Measurements from ENCODE around the gene TIGD1.
"Not testable (repeated sequence)": the region's sequence is repeated elsewhere in the genome, so short reads cannot be mapped to it uniquely, and the experiment has no call there.

Gene TIGD1

DNA sequence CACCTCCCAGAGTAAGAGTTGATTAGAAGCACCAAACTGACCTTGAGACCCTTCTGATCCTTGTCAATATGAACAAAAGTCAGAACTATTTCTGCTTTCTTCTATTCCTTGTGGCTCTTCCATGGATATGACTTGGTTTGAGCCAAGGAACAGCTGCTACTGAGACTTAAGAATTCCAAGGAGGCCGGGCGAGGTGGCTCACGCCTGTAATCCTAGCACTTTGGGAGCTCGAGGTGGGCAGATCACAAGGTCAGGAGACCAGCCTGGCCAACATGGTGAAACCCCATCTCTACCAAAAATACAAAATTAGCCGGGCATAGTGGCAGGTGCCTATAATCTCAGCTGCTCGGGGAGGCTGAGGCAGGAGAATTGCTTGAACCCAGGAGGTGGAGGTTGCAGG is 20.1 kb upstream of the TIGD1 start:
- DNase-seq (ENCODE audit: low read depth): not testable (repeated sequence)

DNA sequence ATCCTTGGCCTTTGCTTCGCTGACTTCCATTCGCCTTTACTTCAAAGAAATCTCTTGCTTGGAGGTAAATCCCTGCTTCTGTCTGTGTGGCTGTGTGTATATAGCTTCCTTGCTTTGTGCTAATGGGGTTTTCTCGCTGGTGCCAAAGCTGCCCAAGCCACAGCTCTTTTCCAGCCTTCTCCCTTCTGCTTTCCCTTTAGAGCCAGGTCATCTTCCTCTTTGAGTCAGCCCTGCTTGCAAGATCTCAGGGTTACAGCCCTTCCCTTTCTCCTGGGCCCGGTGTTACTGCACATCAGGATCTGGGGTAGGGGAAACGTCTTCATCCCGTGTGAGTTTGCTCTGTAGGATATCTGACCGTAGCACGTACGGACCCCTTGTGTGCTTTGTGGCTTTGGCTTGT is 19.2 kb upstream of the TIGD1 start:
- no peak for DNase-seq (ENCODE audit: low read depth)

DNA sequence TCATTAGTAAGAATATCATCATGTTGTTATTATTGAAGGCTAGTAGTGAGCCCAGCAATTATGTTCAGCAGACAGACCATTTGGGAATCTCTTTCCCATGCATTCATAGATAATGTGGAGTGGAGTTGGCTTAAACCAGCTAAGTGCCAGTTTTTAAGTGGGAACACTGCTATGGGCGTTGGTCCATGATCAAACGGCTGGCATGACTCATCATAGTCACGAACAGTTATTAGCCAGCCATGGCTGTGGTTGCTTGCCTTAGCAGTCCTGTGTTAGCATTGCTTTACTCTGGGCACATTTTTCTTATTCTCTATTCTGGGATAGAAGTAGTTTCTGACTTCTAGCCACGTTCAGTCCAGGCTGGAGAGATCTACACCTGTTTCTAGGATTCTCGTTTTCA is 17.8 kb upstream of the TIGD1 start:
- DNase-seq (ENCODE audit: low read depth): peak; percentile 86

DNA sequence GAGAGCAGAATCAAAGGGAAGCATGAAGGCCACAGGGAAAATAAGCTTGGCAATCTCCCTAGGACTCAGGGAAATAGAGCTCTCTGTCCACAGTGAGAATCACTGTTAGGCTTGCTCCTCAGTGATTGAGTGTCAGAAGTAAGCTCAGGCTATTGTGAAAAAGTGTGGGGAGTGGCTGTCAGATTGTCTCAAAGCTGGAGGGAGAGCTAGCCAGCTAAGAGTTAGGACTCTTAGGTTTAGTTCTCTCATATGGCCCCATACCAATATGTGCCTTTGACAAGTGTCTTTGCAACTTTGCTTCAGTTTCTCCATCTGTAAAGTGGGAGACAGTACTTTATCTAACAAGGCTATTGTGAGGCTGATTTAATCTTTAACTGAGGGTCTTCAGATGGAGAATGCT is 17.4 kb upstream of the TIGD1 start:
- no peak for DNase-seq (ENCODE audit: low read depth)

DNA sequence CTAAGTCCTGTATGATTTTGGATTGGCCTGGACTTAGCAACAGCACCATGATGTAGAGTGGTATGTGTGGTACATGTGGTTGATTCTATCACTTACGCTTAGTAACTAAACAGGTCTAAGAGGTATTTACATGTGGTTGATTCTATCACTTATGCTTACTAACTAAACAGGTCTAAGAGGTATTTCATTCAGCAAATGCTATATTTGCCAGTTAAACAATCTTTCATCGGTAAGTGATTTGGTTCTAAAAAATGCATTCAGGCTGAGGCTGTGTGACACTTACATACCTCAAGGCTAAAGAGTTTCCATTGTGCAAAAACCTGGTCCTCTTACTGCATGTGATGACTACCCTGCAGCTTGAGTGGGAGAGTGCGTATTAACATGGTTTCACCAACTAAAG is 13.2 kb upstream of the TIGD1 start:
- no peak for DNase-seq (ENCODE audit: low read depth)

DNA sequence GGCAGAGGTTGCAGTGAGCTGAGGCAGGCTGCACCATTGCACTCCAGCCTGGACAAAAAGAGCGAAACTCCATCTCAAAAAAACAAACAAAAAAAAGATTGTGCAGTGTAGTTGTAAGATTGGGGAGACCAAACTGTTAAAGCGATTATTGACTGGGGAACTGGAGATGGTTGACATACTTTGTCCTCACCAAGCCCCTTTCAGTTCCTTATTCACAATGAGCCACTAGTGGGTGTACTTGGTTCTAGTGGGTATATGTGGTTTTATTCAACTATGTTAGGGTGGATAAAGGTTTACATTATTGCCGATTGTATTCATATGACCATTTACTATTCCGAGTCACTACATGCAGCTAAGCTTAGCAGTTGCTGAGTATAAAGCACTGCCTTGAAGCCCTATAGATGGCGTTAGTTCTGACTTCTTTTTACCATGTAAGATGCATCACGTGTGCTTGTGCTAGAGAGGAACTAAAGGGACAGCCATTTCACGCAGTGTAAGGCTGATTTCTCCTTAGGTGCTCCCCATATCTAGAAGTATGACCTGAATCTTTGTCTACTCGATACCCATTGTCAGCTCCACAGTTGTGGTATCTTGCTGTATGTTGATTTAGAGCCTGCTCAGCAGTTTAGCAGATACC is 12.3 kb upstream of the TIGD1 start:
- no peak for DNase-seq (ENCODE audit: low read depth)

DNA sequence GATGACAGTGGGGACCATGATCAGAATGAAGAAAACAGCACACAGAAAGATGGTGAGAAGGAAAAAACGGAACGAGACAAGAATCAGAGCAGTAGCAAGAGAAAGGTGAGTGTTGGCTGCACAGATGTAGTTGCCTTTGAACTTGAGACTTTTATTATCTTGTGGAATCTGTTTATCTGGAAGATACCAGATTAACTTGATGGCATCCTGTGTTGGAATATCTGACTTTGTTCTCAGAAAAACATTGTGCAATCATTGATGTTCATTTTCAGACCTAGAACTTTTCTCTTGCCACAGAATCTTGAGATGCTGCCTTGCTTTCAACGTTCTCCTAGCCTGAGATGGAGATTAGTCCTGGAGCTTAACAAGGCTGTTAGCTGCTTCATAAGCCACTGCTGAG is 6.1 kb upstream of the TIGD1 start:
- DNase-seq (ENCODE audit: low read depth): no peak

DNA sequence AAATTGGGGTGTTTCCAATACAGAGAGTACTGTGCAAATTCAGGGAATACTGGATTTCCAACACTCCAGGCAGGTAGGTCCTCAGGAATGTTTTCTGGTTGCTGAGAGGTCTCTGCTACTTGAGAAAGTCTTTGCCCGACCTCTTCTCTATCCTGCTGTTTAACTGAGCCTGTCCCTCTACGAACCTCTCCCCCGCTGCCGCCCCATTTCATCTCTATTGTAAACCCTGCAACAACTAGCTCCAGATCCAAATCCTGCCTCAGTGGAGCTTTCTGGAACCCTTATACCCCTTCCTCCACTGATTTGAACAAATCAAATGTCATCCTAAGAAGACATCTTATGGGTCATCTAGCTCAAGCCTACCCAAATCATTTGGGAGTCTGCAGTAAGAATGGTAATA is 1.4 kb upstream of the TIGD1 start:
- no peak for DNase-seq (ENCODE audit: low read depth)

DNA sequence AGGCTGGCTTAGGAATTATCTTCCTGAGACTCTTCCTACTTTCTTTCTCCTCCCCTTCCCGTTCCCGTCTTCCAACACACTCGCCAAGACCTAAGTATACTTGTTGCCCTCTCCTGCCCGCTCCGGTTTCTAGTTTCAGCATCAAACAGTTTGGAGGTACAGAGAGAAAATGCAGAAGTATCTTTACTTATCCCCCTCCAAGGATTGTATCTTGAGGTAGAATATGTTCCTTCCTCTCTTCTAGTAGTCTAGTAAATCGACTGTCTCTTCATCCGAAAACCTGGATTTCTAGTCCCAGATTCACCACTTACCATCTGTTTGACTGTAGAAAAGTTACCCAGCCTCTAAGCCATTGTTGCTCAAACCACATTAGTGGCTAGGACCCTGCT is 887 bp upstream of the TIGD1 start:
- DNase-seq (ENCODE audit: low read depth): no peak

DNA sequence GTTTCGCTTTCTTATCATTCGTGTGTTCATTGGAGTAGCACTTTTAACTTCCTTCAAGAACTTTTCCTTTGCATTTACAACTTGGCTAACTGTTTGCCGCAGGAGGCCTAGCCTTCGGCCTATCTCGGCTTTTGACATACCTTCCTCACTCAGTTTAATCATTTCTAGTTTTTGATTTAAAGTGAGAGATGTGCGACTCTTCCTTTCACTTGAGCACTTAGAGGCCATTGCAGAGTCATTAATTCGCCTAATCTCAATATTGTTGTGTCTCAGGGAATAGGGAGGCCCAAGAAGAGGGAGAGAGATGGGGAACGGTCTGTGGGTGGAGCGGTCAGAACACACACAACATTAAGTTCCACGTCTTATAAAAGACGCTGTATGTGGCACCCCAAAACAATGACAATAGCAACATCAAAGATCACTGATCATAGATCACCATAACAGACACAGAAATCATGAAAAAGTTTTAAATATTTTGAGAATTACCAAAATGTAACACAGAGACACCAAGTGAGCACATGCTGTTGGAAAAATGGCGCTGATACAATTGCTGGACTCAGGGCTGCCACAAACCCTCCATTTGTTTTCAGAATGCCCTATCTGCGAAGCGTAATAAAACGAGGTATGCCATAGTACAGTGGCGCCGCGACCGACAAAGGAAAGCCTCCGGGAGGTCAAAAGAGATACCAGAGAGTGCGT is 553 bp downstream of the TIGD1 start:
- no peak for DNase-seq (ENCODE audit: low read depth)

DNA sequence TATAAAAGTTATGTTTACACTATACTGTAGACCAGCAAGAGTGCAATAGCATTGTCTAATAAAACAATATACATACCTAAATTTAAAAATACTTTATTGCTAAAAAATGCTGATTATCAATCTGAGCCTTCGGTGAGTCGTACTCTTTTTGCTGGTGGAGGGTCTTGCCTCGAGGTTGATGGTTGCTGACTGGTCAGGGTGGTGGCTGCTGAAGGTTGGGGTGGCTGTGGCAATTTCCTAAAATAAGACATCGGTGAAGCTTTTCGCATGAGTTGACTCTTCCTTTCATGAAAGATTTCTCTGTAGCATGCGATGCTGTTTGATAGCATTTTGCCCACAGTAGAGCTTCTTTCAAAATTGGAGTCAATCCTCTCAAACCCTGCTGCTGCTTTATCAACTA is 2.4 kb downstream of the TIGD1 start:
- DNase-seq (ENCODE audit: low read depth): no peak

DNA sequence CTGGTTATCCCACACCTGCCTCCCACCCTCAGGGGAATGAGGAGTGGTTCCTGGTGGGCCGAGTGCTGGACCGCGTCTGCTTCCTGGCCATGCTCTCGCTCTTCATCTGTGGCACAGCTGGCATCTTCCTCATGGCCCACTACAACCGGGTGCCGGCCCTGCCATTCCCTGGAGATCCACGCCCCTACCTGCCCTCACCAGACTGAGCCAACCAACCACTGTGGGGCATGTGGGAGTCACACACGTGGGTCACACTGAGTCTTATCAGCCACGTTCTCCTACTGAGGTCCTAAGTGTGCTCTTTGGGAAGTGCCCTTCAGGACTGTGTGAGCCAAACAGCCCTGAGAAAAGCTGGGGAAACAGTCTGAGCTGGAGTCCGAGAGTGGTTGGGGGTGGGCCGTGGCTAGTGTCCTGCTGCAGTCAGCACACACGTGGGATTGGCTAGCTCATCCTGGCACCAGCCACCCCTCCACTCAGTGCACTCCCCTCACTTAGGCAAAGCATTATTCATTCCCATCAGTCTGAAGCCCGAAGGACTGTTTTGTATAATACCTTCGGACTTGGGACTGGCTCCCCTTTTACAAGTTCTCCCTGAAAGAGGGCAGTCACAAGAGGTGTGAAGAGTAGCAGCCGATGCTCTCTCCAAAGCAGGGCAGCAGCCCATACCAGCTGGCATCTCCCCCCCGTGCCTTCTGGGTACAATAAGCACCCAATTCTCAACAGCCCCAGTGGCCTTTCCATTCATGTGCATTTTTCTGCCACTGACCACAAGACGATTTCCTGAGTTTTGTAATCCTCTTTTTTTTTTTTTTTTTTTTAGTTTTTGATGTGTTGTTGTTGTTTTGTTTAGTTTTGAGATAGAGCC is 4.6 kb downstream of the TIGD1 start:
- no peak for DNase-seq (ENCODE audit: low read depth)

DNA sequence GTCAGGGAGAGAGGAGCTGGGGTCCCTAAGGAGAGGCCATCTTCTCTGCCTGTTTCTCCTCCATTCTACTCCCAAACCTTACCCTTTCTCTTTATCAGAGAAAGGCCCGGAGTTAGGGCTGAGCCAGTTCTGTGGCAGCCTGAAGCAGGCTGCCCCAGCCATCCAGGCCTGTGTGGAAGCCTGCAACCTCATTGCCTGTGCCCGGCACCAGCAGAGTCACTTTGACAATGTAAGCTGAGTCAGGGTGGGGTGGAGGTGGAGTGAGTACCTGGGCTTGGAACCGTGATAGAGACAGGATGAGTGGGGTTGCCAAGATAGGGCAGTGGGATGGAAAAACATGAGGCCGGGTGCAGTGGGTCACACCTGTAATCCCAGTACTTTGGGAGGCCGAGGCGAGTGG is 5.7 kb downstream of the TIGD1 start:
- no peak for DNase-seq (ENCODE audit: low read depth)

DNA sequence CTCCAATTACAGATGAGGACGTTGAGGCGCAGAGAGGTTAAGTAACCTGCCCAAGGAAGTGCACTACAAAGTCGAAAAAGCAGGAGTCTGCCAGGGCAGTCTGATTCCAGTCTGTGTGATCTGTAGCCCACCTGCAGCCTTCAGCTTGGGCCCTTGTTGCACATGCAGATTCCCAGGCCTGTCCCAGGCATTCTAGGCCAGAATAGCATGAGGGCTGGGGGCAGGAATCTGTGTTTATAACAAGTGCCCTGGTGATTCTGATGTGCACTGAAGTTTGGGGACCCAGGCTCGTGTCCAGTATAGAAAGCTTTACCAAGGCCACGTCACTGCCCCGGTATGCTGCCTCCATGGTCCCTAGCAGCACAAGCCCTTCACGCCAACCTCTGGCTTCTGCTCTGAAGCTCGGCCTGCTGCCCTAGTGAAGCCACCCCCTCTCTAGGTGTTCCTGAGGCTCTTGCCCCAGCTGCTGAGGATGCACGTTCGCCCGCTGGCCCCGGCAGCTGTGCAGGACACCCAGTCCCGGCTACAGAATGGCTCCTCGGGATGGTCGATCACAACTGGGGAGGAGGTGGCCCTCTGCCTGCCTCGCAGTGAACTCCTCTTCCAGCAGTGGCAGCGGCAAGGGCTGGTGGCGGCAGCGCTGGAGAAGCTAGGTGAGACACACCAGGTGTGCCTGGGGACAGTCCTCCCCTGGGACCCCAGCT is 6.3 kb downstream of the TIGD1 start:
- DNase-seq (ENCODE audit: low read depth): no peak

DNA sequence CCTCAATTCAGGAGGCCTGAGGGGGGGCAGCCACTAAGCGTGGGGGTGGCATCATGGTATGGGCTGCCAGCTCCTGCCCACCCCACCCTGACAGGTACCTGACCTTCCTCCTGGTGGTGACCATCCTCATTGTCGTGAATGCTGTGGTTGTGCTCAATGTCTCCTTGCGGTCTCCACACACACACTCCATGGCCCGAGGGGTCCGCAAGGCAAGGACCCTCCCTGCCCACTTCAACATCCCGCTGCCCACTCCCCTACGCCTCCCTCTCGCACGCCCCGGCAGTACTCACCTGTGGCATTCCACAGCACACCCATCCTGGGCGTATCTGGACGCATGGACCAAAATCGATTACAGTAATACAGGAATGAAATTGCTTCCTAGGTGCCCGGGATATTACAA is 6.9 kb downstream of the TIGD1 start:
- no peak for DNase-seq (ENCODE audit: low read depth)

DNA sequence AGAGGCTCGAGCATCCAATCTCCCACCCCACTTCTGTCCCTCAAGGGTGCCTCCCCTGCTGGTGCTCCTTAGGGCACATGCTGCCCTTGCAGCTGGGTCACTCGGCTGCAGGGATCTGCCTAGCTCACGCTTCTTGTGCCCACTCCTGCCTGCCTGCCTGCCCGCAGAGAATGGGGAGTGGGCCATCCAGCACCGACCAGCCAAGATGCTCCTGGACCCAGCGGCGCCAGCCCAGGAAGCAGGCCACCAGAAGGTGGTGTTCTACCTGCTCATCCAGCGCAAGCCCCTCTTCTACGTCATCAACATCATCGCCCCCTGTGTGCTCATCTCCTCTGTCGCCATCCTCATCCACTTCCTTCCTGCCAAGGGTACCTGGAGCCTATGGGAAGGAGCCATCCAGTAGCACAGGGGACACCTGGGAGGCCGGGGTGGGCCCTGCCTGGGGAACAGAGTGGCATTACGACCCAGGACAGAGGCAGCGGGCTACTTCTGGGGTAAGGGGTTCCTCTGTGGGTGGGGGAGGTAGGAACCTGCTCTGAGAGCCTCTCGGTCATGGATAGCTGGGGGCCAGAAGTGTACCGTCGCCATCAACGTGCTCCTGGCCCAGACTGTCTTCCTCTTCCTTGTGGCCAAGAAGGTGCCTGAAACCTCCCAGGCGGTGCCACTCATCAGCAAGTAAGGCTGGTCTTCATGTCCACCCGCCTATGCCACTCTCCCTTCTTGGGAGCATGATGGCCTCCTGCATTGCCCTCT is 7.5 kb downstream of the TIGD1 start:
- no peak for DNase-seq (ENCODE audit: low read depth)

DNA sequence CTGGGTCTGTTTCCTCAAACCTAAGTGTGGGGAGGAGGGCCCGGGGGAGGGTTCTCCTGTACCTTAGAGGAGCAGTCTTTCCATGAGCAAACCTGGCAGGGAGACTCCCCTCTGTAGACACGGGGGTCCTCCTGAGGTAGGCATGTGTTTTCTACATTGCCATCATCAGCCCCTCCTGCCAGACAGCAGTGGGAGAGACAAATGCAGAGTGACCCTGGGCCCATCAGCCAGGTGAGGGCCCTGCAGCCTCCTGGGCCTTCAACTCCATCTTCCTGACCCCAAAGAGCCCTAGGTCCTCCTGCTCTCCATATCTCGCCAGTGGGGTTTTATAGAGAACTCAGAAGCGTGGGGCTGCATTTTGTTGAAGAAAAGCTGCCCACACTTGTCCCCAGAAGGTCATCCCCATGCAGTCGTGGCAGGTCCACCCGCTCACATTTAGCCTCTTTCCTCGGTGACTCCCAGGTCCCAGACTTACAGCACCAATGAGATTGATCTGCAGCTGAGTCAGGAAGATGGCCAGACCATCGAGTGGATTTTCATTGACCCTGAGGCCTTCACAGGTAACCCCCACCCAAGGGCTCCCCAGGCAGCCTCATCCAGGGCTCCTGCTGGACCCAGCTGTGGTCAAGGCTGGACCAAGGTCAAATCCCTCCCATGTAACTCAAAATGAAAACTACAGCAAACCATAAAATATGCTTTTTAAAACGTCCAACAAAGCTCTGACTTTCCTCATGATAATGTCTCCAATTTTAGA is 8.2 kb downstream of the TIGD1 start:
- DNase-seq (ENCODE audit: low read depth): no peak

DNA sequence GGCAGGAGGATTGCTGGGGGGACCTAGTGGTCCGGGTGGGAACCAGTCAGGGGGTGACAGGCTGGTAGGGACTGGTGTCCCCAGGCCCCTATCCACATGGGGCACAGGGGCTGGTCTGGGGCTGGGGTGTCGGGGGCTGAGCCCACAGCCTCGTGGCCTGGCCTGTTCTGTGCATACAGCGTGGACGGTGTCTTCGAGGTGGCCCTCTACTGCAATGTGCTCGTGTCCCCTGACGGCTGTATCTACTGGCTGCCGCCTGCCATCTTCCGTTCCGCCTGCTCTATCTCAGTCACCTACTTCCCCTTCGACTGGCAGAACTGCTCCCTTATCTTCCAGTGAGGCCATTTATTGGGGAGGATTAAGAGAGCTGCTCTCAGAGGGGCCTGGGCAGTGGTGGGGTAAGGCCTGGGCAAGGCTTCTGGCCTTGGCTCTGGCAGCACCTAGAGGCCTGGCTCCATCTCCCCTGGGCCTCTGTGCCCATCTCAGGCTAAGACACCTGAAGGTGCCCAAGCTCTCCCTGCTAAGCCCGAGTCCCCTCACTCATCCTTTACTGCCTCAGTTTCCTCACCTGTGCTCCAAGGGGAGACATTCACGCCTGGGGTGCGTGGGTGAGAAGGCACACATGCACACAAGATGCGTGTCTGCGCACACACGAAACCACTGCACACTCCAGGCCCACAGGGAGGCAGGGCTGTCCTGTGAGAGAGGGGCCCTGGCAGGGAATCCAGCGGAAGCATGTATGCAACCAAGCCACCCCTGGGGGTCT is 9.0 kb downstream of the TIGD1 start:
- DNase-seq (ENCODE audit: low read depth): no peak

DNA sequence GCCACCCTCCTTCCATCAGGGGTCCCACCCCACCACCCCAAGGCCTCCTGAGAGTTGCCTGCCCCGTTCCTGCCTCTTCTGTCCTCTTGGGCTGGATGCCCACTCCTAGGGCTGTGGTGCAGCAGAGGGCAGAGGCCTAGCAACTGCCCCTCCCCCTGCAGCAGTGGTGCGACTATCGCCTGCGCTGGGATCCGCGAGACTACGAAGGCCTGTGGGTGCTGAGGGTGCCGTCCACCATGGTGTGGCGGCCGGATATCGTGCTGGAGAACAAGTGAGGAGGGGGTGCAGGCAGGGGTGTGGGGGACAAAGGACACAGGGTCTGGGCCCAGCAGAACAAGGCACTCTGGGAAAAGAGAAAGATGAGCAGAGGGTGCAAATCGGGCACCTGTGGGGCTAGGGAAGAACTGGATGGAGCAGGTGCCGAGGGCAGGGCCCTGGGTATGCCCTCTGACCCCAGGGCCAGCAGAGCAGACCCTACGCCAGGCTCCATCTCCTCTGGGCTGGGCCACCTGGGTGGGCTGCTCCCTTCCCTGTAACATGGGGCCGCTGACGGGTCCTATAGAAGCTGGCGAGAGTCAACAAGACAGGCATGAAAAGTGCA is 9.8 kb downstream of the TIGD1 start:
- no peak for DNase-seq (ENCODE audit: low read depth)
